ENCODE data around the gene SPTBN2.
"Not testable (repeated sequence)": the region's sequence is repeated elsewhere in the genome, so short reads cannot be mapped to it uniquely, and the experiment has no call there.

SPTBN2 gene

GRCh38 chr11:66727282-66728037 lies 1.6 kb downstream of the SPTBN2 start:
- TF ChIP-seq, protein P1, sequence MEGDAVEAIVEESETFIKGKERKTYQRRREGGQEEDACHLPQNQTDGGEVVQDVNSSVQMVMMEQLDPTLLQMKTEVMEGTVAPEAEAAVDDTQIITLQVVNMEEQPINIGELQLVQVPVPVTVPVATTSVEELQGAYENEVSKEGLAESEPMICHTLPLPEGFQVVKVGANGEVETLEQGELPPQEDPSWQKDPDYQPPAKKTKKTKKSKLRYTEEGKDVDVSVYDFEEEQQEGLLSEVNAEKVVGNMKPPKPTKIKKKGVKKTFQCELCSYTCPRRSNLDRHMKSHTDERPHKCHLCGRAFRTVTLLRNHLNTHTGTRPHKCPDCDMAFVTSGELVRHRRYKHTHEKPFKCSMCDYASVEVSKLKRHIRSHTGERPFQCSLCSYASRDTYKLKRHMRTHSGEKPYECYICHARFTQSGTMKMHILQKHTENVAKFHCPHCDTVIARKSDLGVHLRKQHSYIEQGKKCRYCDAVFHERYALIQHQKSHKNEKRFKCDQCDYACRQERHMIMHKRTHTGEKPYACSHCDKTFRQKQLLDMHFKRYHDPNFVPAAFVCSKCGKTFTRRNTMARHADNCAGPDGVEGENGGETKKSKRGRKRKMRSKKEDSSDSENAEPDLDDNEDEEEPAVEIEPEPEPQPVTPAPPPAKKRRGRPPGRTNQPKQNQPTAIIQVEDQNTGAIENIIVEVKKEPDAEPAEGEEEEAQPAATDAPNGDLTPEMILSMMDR (conservative IDR thresholded peaks at IDR 0.05; ENCODE audit: low read depth), result no peak
- ChIA-PET CTCF (interaction anchor here (0.7 to 1.1 kb wide), 2 partner anchors 9 to 15 kb away, joined by 3 read pairs; no protein-coding TSS in a partner anchor), POLR2A (ENCODE audit: low non-redundant PET) (no interaction called here)
- DNase-seq (ENCODE audit: low spot score), result peak; percentile 31
- peak overlapping the region; percentile 74 for H3K27ac ChIP-seq

DNA sequence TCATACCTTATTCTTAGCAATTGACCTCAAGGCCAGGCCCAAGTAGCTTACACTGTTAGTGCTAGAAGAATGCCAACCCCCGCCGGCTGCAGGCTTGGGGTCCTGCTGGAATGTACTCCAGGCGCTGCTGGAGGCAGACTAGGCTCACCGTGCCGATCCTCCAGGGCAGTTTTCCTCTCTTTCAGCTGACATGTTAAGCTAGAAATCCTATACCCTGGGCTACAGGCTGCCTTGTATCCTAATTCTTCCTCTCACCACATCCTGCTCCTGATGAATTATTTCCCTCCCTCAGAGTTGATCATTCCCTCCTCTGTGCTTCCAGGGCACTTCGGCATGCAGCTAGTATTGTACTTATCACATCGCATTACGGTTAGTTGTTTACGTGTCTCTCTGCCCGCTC lies 3.4 kb downstream of the SPTBN2 start:
- TF ChIP-seq, protein P1 (conservative IDR thresholded peaks at IDR 0.05; ENCODE audit: low read depth), result no peak
- POLR2A ChIA-PET (ENCODE audit: low non-redundant PET), result no interaction called here
- CTCF ChIA-PET, result interaction anchor here (0.6 to 0.7 kb wide), 2 partner anchors 30 to 104 kb away, joined by 3 to 6 read pairs; no protein-coding TSS in a partner anchor
- DNase-seq (ENCODE audit: low spot score), result no peak
- H3K27ac ChIP-seq, result no peak overlapping the region

DNA sequence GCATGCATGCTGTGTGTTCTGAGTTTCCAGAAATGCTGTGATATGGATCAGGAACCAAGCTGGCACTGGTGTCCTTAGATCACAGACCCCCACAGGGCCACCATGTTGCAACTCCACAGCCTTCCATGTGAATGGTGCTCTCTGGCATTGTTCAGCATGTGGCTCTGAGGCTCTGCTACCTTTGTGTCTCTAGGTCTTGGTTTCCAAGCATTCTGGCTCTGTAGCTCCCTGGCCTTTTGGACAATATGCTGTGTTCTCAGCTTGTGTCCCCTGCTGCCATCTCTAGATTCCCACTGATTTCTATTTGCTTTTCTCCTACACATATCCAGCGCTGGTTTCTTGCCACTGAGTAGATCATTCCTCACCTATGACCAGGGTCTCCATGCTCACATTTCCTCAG lies 3.9 kb downstream of the SPTBN2 start:
- POLR2A ChIA-PET (ENCODE audit: low non-redundant PET), result no interaction called here
- CTCF ChIA-PET, result no interaction called here
- no peak for DNase-seq (ENCODE audit: low spot score)
- TF ChIP-seq, protein P1 (conservative IDR thresholded peaks at IDR 0.05; ENCODE audit: low read depth), result no peak
- H3K27ac ChIP-seq, result no peak overlapping the region

GRCh38 chr11:66724167-66724566 lies 4.8 kb downstream of the SPTBN2 start:
- POLR2A ChIA-PET (ENCODE audit: low non-redundant PET); H3K27ac ChIP-seq; DNase-seq (ENCODE audit: low spot score): not testable (repeated sequence)
- CTCF ChIA-PET, result interaction anchor here (1.1 kb wide), 1 partner anchor 9 kb away, joined by 4 read pairs; no protein-coding TSS in a partner anchor

- ChIA-PET POLR2A (ENCODE audit: low non-redundant PET) (no interaction called here), CTCF (interaction anchor here (1.1 kb wide), 1 partner anchor 10 kb away, joined by 4 read pairs; no protein-coding TSS in a partner anchor)
- TF ChIP-seq, protein P1 (conservative IDR thresholded peaks at IDR 0.05; ENCODE audit: low read depth), result no peak
These were observed 5.3 kb downstream of the SPTBN2 start for GRCh38 chr11:66723693-66724092.

GRCh38 chr11:66722745-66723651 lies 6.0 kb downstream of the SPTBN2 start:
- POLR2A ChIA-PET (ENCODE audit: low non-redundant PET), result no interaction called here
- TF ChIP-seq, protein P1 (conservative IDR thresholded peaks at IDR 0.05; ENCODE audit: low read depth), result no peak
- no peak for DNase-seq (ENCODE audit: low spot score)
- CTCF ChIA-PET, result interaction anchor here (1.1 kb wide), 1 partner anchor 10 kb away, joined by 4 read pairs; no protein-coding TSS in a partner anchor
- H3K27ac ChIP-seq, result 0 out of 2 replicates have a peak overlapping the region, but pooled peaks have one; percentile 11

More at GRCh38 chr11:66723693-66724092, 5.3 kb downstream of the SPTBN2 start:
- H3K27ac ChIP-seq, result no peak overlapping the region; the same call in 1 of the 2 replicates
- DNase-seq (ENCODE audit: low spot score), result no peak
